Pons (tissue), 1 donor: ENCODE results near the gene ELF1.
"Not testable (repeated sequence)": the region's sequence is repeated elsewhere in the genome, so short reads cannot be mapped to it uniquely, and the experiment has no call there.

Experiments used
- DNase-seq: peaks from one replicate; pipeline ENCODE4 v3.0.0-alpha.2; 2016; ENCODE audit warnings: low spot score

The ELF1 gene

DNA sequence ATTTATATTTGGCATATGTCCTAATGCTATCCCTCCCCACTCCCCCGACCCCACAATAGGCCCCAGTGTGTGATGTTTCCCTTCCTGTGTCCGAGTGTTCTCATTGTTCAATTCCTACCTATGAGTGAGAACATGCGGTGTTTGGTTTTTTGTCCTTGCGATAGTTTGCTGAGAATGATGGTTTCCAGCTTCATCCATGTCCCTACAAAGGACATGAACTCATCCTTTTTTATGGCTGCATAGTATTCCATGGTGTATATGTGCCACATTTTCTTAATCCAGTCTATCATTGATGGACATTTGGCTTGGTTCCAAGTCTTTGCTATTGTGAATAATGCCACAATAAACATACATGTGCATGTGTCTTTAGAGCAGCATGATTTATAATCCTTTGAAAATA lies 23.3 kb upstream of the ELF1 start:
- DNase-seq: not testable (repeated sequence)

DNA sequence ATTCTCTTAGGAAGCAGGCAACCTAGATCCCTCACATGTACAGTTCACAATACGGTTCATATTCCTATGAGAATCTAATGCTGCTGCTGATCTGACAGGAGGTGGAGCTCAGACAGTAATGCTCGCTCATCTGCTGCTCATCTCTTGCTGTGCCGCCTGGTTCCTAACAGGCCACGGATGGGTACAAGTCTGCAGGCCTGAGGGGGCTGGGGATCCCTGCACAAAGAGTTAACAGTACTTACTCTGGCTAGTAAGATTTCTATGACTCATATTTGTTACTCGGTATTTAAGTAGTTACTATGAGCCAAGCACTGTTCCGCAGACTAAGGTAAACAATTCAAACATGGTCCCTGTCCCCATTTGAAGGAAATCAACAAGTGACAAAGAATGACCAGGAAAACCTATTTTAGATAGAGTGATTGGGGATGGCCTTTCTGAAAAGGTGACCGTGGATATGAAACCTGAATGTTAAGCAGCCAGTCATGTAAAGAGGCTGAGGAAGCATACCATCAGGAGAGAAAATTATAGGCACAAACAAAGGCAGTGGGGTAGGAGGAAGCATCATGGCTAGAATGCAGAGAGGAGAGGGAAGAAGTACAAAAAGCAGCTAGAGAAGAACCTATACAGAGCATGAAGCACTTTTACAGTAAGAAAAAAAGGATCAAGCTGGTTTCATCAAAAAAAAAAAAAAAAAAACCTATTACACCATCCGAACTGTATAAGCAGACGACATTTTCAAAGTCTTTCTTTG lies 21.6 kb upstream of the ELF1 start:
- DNase-seq: no peak

DNA sequence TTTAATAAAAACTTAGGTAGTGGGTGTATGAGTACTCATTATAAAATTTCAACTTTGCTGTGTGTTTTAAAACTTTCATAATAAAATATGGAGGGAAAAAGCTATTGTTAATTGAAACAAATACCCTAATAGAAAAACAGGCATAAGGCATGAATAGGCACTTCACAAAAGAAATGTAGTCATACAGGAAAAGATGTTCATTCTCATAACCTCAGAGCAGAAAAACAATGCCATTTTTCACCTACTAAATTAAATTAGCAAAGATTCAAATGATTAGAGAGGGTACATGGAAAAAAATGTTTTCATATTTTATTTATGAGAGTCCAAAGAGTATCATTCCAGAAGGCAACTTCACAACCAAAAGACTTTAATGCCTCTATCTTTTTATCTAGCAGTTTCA lies 20.6 kb upstream of the ELF1 start:
- no peak for DNase-seq

DNA sequence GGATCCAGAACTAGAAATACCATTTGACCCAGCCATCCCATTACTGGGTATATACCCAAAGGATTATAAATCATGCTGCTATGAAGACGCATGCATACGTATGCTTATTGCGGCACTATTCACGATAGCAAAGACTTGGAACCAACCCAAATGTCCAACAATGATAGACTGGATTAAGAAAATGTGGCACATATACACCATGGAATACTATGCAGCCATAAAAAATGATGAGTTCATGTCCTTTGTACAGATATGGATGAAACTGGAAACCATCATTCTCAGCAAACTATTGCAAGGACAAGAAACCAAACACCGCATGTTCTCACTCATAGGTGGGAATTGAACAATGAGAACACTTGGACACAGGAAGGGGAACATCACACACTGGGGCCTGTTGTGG lies 17.4 kb upstream of the ELF1 start:
- not testable (repeated sequence) for DNase-seq

DNA sequence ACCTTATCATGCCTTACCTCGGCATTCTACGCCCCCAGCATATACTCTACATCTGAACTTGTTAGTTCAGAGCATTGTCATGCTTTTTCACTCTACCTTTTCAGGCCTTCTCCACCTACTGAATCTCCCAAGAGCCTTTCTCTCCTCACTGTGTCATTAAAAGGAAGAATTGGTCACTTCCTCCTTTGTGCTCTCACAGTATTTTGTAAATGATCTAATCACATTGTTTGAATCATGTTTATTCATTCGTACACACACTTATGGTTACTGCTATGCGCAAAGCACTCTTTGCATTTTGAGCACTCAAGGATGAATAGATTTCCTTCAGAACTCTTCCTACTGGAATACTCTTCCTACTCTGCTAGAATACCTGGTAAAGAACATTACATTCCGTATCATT lies 15.8 kb upstream of the ELF1 start:
- DNase-seq: no peak

DNA sequence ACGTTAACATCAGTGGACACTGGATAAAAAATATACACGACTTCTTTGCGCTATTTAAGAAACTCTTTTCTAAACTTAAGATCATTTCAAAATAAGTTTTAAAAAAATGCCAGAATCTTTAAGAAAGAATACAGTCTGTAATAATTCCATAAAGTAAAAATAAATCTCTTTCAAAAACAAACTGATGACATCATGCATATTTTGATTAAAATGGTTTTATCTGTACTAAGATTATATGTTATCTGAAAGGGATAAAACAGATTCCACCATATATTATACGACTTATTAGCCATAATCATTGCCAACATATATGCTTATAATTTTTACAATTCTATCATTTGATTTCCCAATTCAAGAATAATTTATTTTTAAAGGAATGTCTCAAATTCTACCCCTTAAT lies 15.3 kb upstream of the ELF1 start:
- no peak for DNase-seq

DNA sequence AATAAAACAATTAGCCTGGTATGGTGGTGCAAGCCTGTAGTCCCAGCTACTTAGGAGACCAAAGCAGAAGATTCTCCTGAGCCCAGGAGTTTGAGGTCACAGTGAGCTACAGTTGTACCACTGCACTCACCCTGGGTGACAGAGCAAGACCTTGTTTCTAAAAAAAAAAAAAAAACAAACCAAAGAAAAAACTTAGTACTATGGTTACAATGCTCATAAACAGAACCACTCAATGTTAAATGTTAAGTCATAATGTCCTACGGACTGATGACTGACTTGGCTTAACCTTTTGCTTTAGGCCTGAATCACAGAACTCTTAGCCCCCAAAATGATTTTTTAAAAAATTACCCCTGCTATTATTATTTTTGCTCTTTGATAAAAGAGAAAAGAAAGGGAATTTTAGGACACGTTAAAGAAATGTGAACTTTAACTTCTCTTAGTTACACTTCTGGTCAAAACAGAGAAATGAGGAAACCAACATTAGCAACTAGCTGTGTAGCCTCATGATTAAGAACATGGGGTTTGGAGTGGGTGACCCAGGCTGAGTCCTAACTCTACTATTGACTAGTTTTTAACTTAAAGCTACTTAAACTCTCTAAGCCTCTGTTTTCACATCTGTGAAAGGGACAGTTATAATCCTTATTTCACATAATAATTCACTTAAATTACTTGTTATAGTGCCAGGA lies 13.7 kb upstream of the ELF1 start:
- DNase-seq: no peak

DNA sequence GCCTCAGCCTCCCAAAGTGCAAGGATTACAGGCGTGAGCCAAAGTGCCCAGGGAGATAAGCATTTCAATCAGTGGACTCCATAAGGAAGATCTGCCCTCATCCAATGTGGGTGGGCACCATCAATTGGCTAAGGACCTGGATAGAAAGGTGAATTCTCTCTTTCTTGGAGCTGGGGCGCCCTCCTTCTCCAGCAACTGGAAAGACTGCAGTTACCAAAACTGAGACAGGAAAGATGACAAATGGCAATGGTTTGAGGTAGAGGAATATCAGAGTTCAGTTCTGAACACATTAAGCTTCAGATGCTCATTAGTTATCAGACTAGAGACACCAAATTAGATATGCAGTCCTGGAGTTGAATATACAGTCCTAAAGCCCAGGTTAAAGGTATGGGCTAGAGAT lies 10.5 kb upstream of the ELF1 start:
- DNase-seq: no peak

DNA sequence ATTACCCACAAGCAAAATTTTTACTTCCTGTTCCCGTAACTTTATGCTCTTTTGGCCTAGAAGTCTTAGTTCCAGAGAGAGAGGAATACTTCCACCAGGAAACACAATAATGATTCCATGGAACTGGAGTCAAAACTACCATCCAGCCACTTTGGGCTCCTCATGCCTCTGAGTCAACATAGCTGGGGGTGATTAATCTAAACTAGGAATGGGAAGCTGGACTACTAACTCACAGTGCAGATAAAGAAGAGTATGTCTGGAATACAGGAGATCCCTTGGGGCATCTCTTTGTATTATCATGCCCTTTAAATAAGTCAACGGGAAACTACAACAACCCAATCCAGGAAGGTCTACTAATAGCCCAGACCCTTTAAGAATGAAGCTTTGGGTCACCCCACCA lies 8.9 kb upstream of the ELF1 start:
- DNase-seq: no peak

DNA sequence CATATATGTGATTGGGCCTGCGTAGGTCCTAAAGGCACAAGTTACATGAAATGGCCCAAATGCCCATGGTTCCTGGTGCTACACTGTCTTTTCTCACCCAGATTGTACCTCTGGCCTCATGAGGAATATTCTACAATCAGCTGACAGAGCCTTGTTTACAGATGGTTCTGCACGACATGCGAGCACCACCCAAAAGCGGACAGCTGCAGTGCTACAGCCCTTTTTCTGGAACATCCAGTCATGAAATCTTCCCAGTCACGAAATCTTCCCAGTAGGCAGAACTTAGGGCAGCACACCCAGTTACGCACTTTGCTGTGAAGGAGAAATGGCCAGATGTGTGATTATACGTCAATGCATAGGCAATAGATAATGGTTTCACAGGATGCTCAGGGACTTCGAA lies 7.7 kb upstream of the ELF1 start:
- no peak for DNase-seq

DNA sequence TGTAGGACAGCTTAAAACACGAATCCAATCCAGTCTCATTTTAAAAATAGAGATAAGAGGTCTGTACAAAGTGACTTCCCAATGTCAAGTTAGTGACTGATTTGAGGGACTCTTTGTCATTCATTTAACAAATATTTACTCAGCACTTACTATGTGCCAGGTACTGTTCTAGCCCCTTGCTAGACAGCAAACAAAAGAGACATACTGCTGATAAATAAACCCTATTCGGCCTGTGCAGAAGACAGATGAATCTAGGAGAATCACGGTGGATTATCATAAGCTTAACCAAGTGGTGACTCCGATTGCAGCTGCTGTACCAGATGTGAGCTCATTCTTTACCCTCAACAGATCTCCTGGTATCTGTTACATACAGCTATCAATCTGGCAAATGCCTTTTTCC lies 6.4 kb upstream of the ELF1 start:
- no peak for DNase-seq

DNA sequence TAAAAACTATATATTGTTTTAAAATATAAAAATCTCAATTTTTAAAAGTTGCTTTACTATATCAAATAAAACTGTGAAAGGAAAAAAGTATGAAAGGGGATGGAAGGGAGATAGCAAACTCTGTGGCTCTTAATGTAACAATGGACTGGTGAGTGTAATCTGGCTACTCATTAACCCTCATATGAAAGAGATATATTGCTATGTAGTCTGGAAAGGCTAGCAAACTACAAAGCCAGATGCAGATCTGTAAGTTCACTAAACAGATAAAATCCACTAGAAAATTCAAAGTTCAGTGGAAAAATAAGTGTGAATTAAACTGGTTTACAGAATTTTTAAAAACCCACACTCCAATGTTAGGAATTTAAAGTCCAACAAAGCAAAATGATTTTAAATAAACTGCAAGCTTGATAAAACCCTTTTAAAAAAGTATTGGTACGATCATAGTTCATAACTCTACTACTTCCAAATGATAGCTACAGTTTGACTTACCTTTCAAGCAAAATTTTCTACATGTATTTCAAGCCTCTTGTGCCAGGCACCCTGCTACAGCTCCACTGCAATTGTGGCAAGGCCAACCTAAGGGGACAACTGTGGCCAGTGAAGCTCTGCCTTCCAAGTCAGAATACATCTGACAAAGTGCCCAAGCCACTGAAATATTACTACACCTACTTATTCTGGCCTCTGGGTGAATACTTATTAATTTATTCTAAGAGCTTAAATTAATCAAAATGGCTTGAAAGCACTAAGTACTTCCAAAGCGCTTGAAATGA lies 647 bp upstream of the ELF1 start:
- no peak for DNase-seq

DNA sequence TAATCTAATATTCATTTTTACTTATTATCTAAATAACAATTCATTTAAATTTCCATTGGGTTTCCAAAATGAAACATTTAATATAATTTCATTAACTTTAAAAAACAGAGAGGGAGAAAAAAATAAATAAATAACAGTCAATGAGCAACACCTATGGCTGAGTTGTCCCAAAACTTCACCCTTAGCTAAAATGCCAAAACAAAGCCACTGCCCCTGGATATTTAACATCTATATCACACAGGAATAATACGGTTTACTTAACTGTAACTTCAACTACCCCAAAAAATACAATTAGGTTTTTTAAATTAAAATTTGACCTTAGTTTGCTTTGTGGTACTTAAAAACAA lies 541 bp downstream of the ELF1 start:
- no peak for DNase-seq

DNA sequence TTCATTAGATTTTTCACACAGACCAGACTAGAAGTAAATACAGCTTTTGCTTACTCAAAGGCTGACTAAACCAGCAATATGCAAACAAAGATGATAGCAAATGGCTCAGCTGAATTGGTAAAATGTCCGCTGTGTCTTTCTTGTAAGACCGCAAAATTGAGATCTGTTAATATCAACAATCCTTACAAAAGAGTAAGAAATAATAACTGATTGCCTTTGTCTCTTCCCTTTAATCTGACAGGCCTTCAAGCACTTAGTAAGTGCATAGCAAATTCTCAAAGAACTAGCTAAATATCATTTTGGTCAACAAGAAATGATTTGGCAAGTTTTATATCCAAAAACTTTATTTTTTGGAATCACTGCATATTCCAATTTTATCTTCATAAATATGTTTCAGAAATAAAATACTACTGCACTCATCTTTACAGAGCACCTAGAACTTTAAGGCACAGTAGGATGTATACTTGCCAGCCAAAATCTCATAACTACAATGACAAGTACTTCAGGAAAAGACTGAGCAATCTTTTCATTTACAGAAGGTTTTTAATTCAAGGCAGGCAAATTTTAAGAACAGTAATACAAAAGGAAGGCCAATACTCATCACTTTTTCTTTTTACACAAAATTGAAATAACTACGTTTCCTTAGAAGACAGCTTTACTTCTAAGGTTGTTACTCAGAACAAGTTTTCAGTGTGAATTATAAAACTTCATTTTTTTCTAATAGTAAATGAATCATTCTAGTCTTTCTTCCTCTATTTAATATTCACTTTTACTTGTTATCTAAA lies 1.1 kb downstream of the ELF1 start:
- peak; percentile 50 for DNase-seq

DNA sequence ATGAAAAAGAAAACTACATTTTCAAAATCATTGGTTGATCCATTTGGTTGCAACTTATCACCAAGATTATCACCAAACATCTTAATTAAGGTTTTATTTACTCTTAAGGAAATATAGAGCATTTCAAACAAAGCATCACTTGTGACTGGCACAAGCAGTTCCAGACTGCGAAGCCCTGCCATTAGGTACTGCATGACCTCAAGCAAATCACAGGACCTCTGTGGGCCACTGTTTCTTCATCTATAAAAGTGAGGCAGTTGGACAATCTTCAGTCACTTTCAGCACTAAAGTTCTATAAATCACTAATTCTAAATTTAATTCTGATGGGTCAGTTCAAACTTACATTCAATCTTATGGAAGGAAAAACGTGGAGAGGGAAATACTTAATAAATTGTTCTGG lies 2.0 kb downstream of the ELF1 start:
- peak; percentile 84 for DNase-seq

DNA sequence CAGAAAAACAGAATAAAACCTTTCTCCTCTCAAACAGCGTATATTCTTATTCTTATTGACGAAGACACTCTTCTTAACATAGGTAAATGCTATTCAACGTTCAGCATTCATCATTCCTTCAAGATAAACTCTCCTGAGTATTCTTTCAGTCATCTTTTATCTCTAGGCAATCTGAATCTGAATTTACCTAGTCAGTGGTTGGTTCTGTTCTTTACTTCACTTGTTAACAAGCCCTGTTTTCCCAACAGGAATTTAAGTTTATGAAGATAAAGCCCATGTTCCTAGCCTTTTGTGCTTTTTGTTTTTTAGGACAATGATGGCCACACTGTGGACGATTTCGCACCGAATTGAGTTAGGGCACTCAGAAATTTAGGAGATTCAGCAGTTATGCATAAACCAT lies 3.2 kb downstream of the ELF1 start:
- no peak for DNase-seq

DNA sequence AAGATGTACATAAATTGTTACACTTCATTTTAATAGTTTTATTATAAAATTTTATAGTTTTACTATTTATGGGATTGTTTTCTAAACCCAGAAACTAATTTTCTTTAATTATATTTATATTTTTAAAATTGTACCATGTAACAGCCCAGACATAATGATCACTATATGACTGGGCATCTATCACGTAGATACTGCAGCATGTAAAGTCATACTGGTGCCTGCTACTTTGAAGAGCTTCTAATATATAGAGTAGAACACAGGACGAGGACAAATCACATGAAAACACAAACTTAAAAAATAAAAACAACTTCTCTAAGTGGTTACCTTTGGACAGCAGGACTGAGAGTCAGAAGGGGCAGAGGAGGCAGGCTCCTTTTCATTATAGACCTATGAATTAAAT lies 5.3 kb downstream of the ELF1 start:
- DNase-seq: no peak

DNA sequence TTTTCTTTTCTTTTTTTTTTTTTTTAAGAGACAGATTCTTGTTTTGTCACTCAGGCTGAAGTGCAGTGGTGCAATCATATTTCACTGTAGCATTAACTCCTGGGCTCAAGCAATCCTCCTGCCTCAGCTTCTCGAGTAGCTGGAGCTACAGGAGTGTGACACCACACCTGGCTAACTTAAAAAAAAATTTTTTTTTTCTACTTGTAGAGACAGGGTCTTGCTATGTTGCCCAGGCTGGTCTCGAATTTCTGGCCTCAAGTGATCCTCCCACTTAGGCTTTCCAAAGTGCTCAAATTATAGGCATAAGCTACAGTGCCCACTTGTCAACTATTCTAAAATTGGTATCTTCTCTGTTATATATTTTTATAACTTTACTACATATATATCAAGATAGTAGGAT lies 6.6 kb downstream of the ELF1 start:
- DNase-seq: no peak

DNA sequence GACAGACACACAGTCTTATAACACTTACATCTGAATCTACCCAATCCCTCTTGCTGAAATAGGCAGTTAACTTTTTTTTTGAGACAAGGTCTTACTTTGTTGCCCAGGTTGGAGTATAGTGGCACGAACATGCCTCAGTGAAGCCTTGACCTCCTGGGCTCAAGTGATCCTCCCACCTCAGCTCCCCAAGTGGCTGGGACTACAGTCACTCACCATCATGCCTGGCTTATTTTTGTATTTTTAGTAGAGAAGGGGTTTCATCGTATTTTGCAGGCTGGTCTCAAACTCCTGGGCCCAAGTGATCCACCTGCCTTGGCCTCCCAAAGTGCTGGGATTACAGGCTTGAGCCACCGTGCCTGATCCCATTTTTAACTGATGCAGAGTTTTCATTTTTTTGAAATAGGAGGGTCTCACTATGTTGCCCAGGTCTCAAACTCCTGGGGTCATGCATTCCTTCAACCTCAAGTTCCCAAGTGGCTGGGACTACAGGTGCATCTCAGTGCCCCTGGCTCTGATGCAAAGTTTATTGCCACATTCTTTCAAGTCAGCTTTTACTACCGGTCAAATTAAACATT lies 7.6 kb downstream of the ELF1 start:
- DNase-seq: no peak

DNA sequence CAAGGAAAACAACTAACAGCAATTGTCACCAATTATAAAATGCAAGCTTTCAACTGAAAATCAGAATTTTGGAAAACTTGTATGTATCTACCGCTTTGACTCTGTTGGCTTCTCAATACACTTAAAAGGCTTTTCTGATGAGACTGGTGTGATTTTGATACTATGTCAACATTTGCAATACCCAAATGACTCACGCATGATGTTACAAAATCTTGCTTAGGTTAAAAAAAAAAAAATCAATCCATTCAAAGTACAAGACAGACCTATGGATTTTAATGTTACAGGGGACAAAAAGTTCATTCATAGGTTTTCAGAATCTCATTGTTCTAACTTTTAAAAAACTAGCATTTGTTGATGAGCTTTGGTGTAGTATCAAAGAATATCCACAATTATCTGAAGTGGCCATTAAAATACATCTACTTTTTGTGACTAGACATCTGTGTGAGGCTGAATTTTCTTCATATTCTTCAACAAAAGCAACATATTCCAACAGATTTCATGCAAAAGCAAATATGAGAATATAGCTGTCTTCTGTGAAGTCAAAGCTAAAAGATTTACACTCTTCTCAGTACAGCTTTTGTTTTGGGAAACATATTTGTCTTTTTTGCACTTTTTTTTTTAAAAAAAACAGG lies 10.7 kb downstream of the ELF1 start:
- DNase-seq: no peak

DNA sequence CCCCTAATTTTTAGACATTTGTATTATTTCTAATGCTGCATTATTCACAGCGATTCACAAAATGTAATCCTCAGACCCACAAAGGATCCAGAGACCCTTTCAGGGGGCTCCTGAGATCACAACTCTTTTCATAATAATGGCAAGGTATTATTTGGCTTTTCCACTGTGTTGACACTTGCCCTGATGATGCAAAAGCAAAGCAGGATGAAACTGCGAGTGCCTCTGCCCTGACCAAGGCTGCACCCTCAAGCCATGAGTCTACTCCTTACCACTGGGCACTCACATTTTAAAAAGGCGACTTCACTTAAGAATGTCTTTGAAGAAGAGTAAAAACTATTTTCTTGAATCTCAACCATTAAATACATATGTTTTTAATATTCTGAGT lies 11.4 kb downstream of the ELF1 start:
- DNase-seq: no peak
